Chondrocyte (in vitro differentiated cells): Measurements from ENCODE around the gene SERPINA1. TPM values are rescaled to one million over a fixed set of nuclear protein-coding genes. Genes with fewer than 3 reads are reported as not detected.

Source experiments
- DNase-seq: peaks from one replicate; pipeline ENCODE4 v3.0.0; 2021; ENCODE audit warnings: mixed read lengths, low spot score
- H3K27ac Mint-ChIP-seq: one replicate; pipeline ENCODE4 v1.8.0; 2021; ENCODE audit warnings: mild to moderate bottlenecking, moderate library complexity, mixed read lengths; ENCODE audit not compliant: unreplicated experiment
- H3K27me3 Mint-ChIP-seq: 2 replicates; pipeline ENCODE4 v1.8.0; 2021; ENCODE audit warnings: low read depth, mixed read lengths
- H3K36me3 Mint-ChIP-seq: 2 replicates; pipeline ENCODE4 v1.8.0; 2021; ENCODE audit warnings: low read depth, mixed read lengths
- H3K4me1 Mint-ChIP-seq: 2 replicates; pipeline ENCODE4 v1.8.0; 2021; ENCODE audit warnings: low read depth, mild to moderate bottlenecking, mixed read lengths
- H3K4me3 Mint-ChIP-seq: one replicate; pipeline ENCODE4 v1.8.0; 2021; ENCODE audit warnings: mild to moderate bottlenecking, moderate library complexity, mixed read lengths; ENCODE audit not compliant: unreplicated experiment
- H3K9me3 Mint-ChIP-seq: 2 replicates; pipeline ENCODE4 v1.8.0; 2021; ENCODE audit warnings: low read depth, mixed read lengths
- CTCF ChIP-seq: fragments of 200-600 bp; sonication (generic); IDR thresholded peaks from 2 replicates; pipeline ENCODE4 v1.5.0; 2021; ENCODE audit warnings: antibody characterized with exemption, mild to moderate bottlenecking, moderate library complexity
- total RNA-seq: library from RNA; stranded (reverse); gene quantifications from 3 replicates; pipeline ENCODE4 v1.2.1, GENCODE V29; 2021

Gene SERPINA1
- total RNA-seq, 1 donor from 2014 or later, result 0.20 TPM

- Mint-ChIP-seq H3K4me3 (no peak overlapping the region), H3K9me3 (peaks cover 12% of the 10 kb centered on the region), H3K36me3 (no peaks in the 10 kb centered on the region), H3K27ac (no peak overlapping the region), H3K4me1 (no peaks in the 10 kb centered on the region), H3K27me3 (peaks cover 32% of the 10 kb centered on the region)
- TF ChIP-seq CTCF, result no peak
- DNase-seq, result no peak
These were observed 20.2 kb upstream of the SERPINA1 start for GRCh38 chr14:94408546-94409095.

GRCh38 chr14:94407906-94408305 is 19.5 kb upstream of the SERPINA1 start:
- peaks cover 29% of the 10 kb centered on the region for H3K27me3 Mint-ChIP-seq
- no peaks in the 10 kb centered on the region for H3K4me1 Mint-ChIP-seq
- no peak for TF ChIP-seq CTCF
- no peaks in the 10 kb centered on the region for H3K36me3 Mint-ChIP-seq
- H3K9me3 Mint-ChIP-seq, result peaks cover 12% of the 10 kb centered on the region
- DNase-seq, result no peak
- H3K27ac Mint-ChIP-seq, result no peak overlapping the region
- H3K4me3 Mint-ChIP-seq, result no peak overlapping the region

GRCh38 chr14:94406910-94407309 is 18.5 kb upstream of the SERPINA1 start:
- no peak for TF ChIP-seq CTCF
- Mint-ChIP-seq H3K4me1 (no peaks in the 10 kb centered on the region), H3K9me3 (peaks cover 12% of the 10 kb centered on the region), H3K27ac (no peak overlapping the region), H3K36me3 (no peaks in the 10 kb centered on the region), H3K27me3 (peaks cover 22% of the 10 kb centered on the region), H3K4me3 (no peak overlapping the region)
- no peak for DNase-seq

- DNase-seq, result no peak
- Mint-ChIP-seq H3K27me3 (peaks cover 13% of the 10 kb centered on the region), H3K4me1 (peaks cover 4% of the 10 kb centered on the region), H3K4me3 (no peak overlapping the region), H3K27ac (no peak overlapping the region), H3K9me3 (peaks cover 9% of the 10 kb centered on the region), H3K36me3 (no peaks in the 10 kb centered on the region)
- no peak for TF ChIP-seq CTCF
These were observed 17.1 kb upstream of the SERPINA1 start for GRCh38 chr14:94405486-94405885.

- no peak for DNase-seq
- Mint-ChIP-seq H3K27me3 (peaks cover 11% of the 10 kb centered on the region), H3K36me3 (no peaks in the 10 kb centered on the region), H3K4me3 (no peak overlapping the region), H3K27ac (no peak overlapping the region), H3K9me3 (peaks cover 7% of the 10 kb centered on the region), H3K4me1 (peaks cover 9% of the 10 kb centered on the region)
- no peak for TF ChIP-seq CTCF
These were observed 16.2 kb upstream of the SERPINA1 start for GRCh38 chr14:94404561-94404960.
